Ovary (tissue), 9 donors: Measurements from ENCODE around the gene MAGEA2. TPM values are rescaled to one million over a fixed set of nuclear protein-coding genes. Genes with fewer than 3 reads are reported as not detected.
"Not testable (repeated sequence)": the region's sequence is repeated elsewhere in the genome, so short reads cannot be mapped to it uniquely, and the experiment has no call there.

Source experiments
- DNase-seq, 5 donors: peaks; one replicate each; pipeline ENCODE4 v3.0.0-alpha.2; 2019 to 2020
- H3K27ac ChIP-seq, 2 donors: fragments of 200-600 bp; one replicate each; pipeline versions ENCODE4 v1.5.1 to v1.8.0; 2019 to 2022
- H3K27me3 ChIP-seq: fragments of 200-600 bp; one replicate; pipeline ENCODE4 v1.8.0; 2022
- H3K36me3 ChIP-seq: fragments of 200-600 bp; sonication (generic); one replicate; pipeline ENCODE4 v1.5.1; 2019
- H3K4me1 ChIP-seq: one replicate; pipeline ENCODE4 v1.8.1; 2013; ENCODE audit warnings: mild to moderate bottlenecking, moderate library complexity; ENCODE audit not compliant: insufficient read depth
- H3K4me3 ChIP-seq: fragments of 200-600 bp; sonication (generic); one replicate; pipeline ENCODE4 v1.5.1; 2017
- H3K9me3 ChIP-seq, 2 donors: fragments of 200-600 bp in 1 of 2; sonication (generic) in 1 of 2; one replicate each; pipeline versions ENCODE4 v1.5.1 to v1.8.1; 2013 to 2019; ENCODE audit warnings: mild to moderate bottlenecking in 1 of 2, moderate library complexity in 1 of 2
- CTCF ChIP-seq, 3 donors: fragments of 450-650 bp in 2 of 3; fragments of 200-600 bp in 1 of 3; IDR thresholded peaks; one replicate each; pipeline versions ENCODE4 v1.5.1 to v1.8.0; 2016 to 2022; ENCODE audit warnings: antibody characterized with exemption in 3 of 3, mild to moderate bottlenecking in 1 of 3
- EP300 ChIP-seq: sonication (generic); formaldehyde crosslinking; IDR thresholded peaks from one replicate; pipeline ENCODE4 v1.6.1; 2017; ENCODE audit warnings: antibody characterized with exemption
- POLR2A ChIP-seq: fragments of 450-650 bp; IDR thresholded peaks from one replicate; pipeline ENCODE4 v1.6.1; 2017; ENCODE audit warnings: antibody characterized with exemption, mild to moderate bottlenecking, moderate library complexity
- WGBS, 3 donors: extraction: QIAGEN DNeasy Blood & Tissue Kit in 1 of 3; methylation state at CpG; one replicate each; pipeline versions ENCODE4 v1.1.5 to v1.1.7; 2013 to 2017; 5-methylcytosine and 5-hydroxymethylcytosine counted together
- intact Hi-C, 4 donors: fragments of 100-400 bp; cut with DNase I; formaldehyde crosslinking; loops; one replicate each; pipeline versions ENCODE4 v1.11.0 to v1.15.1; 2022 to 2023
- polyA plus RNA-seq, 2 donors: library from polyadenylated mRNA; stranded (reverse); fragments of 200-250 nt in 1 of 2; fragments of 350-450 nt in 1 of 2; fragmentation: Illumina TruSeq in 1 of 2; extraction: RNeasy Lipid Tissue Mini Kit (QIAGEN cat#74804) in 1 of 2; gene quantifications; one replicate each; pipeline ENCODE4 v1.2.3, GENCODE V29; 2013 to 2014
- total RNA-seq, 7 donors: library from RNA; depleted of rRNA in 2 of 7; stranded (reverse); fragments of >200 nt in 2 of 7; fragmentation: NEBNext Ultra II Directional in 3 of 7; extraction: Animal tissue kit (Norgen Biotek cat#: 25700) in 3 of 7; gene quantifications; one replicate each; pipeline versions ENCODE4 v1.1.0 to v1.2.4, GENCODE V29; 2016 to 2023
- donor health status: DM: no; HTN: no; CAD: no; lungs with moderate emphysema.
- donor health status: DM: no; HTN: no; CAD: no.
- donor health status: Bipolar disorder and iron deficiency.
- donor health status: DM: yes; HTN: yes; CAD: no.
- donor health status: DM: no; HTN: no; CAD: no.
- donor health status: DM: yes; HTN: yes; CAD: no.

Gene MAGEA2
- total and polyA plus RNA-seq, 9 donors = 0.17 TPM; not detected in 8

GRCh38 chrX:152733261-152733975, 20.2 kb downstream of the MAGEA2 start, which contains the start of the genes CSAG1 and MAGEA12:
CSAG1 (minus strand) TSS chrX:152733721; CDS start chrX:152732460, 1,261 bp downstream.
MAGEA12 (plus strand) TSS chrX:152733757; CDS start chrX:152736162, 2,405 bp downstream.
- DNase-seq = peak in 2 of 5 donors; percentile 8 to 19
- no peaks in the 10 kb centered on the region for H3K36me3 ChIP-seq
- no peaks in the 10 kb centered on the region for H3K9me3 ChIP-seq
- H3K27ac ChIP-seq = no peak within 1 kb of the TSS
- TF ChIP-seq POLR2A (no peak), EP300 (no peak), CTCF (IDR thresholded peaks at IDR 0.05) (no peak)
- no peak within 1 kb of the TSS for H3K4me3 ChIP-seq
- no peaks in the 10 kb centered on the region for H3K27me3 ChIP-seq
- intact Hi-C loops = no loop called here
- H3K4me1 ChIP-seq = no peaks in the 10 kb centered on the region
- 83 to 90% (median 88%) methylated on average over 16 to 20 of the region's 21 CpGs for WGBS, 3 donors

- WGBS, 3 donors = 54 to 86% (median 77%) methylated on average over 7 of the region's 7 CpGs
- H3K4me3 ChIP-seq = no peak overlapping the region
- DNase-seq = peak in 1 of 5 donors; percentile 3
- no peaks in the 10 kb centered on the region for H3K27me3 ChIP-seq
- H3K4me1 ChIP-seq = no peaks in the 10 kb centered on the region
- H3K27ac ChIP-seq = no peak overlapping the region
- intact Hi-C loops = no loop called here
- H3K9me3 ChIP-seq = no peaks in the 10 kb centered on the region
- TF ChIP-seq POLR2A = no peak
- no peak for TF ChIP-seq CTCF (IDR thresholded peaks at IDR 0.05)
- TF ChIP-seq EP300 = no peak
- H3K36me3 ChIP-seq = no peaks in the 10 kb centered on the region
These were observed 28.2 kb downstream of the MAGEA2 start for GRCh38 chrX:152725409-152725808.

GRCh38 chrX:152713815-152714787, 39.5 kb downstream of the MAGEA2 start, which contains the start of gene MAGEA2B:
MAGEA2B (plus strand) TSS chrX:152714628; CDS start chrX:152717107, 2,479 bp downstream.
- H3K4me1 ChIP-seq, intact Hi-C loops, H3K4me3 ChIP-seq, DNase-seq, H3K27me3 ChIP-seq, H3K36me3 ChIP-seq, H3K9me3 ChIP-seq, H3K27ac ChIP-seq: not testable (repeated sequence)
- WGBS, 3 donors = no CpG with 5 or more reads among the region's 35 CpGs

GRCh38 chrX:152713195-152713594, 40.4 kb downstream of the MAGEA2 start:
- H3K27ac ChIP-seq, intact Hi-C loops, H3K4me1 ChIP-seq, H3K9me3 ChIP-seq, DNase-seq, H3K27me3 ChIP-seq, H3K36me3 ChIP-seq, H3K4me3 ChIP-seq: not testable (repeated sequence)
- WGBS, 3 donors = no CpG with 5 or more reads among the region's 5 CpGs

- WGBS, 3 donors = no CpG with 5 or more reads among the region's 2 CpGs
- H3K4me3 ChIP-seq, H3K9me3 ChIP-seq, H3K36me3 ChIP-seq, intact Hi-C loops, H3K27ac ChIP-seq, H3K4me1 ChIP-seq, H3K27me3 ChIP-seq, DNase-seq: not testable (repeated sequence)
These were observed 44.5 kb downstream of the MAGEA2 start, which contains the start of gene CSAG2 for GRCh38 chrX:152709173-152709572. CSAG2 (minus strand) TSS chrX:152709273; CDS start chrX:152709112, 161 bp downstream.

- H3K4me1 ChIP-seq, DNase-seq, H3K36me3 ChIP-seq, H3K27me3 ChIP-seq, H3K27ac ChIP-seq, H3K9me3 ChIP-seq, H3K4me3 ChIP-seq, intact Hi-C loops: not testable (repeated sequence)
- 66 to 83% (median 78%) methylated on average over 4 to 5 of the region's 7 CpGs for whole genome bisulfite sequencing, 3 donors
These were observed 47.1 kb downstream of the MAGEA2 start for GRCh38 chrX:152706500-152706899.

- H3K27me3 ChIP-seq, H3K27ac ChIP-seq, H3K4me3 ChIP-seq, H3K36me3 ChIP-seq, intact Hi-C loops, H3K9me3 ChIP-seq, H3K4me1 ChIP-seq: not testable (repeated sequence)
- peak in 1 of 5 donors; percentile 3 for DNase-seq
- 86 to 100% (median 87%) methylated on average over 3 to 4 of the region's 5 CpGs for WGBS, 3 donors
These were observed 53.3 kb downstream of the MAGEA2 start for GRCh38 chrX:152700390-152700789.
